Upper lobe of left lung (tissue), 6 donors: ENCODE measurements around the gene TMEM259. TPM values are rescaled to one million over a fixed set of nuclear protein-coding genes. Genes with fewer than 3 reads are reported as not detected.
A peak's percentile ranks its signal among the peaks of the same experiment; 100 is the strongest.

Experiments
- ATAC-seq, 2 donors: fragments of 200-7000 bp; cut with Tn5 transposase; one replicate each; pipeline ENCODE4 v1.9.1; 2022; ENCODE audit warnings: mild to moderate bottlenecking in 2 of 2, moderate library complexity in 2 of 2; ENCODE audit not compliant: low FRiP score in 2 of 2
- DNase-seq, 2 donors: peaks; one replicate each; pipeline ENCODE4 v3.0.0-alpha.2; 2019 to 2020
- H3K27ac ChIP-seq, 4 donors: fragments of 200-600 bp; sonication (generic); one replicate each; pipeline ENCODE4 v1.5.1; 2016 to 2019
- H3K27me3 ChIP-seq, 4 donors: fragments of 200-600 bp; sonication (generic); one replicate each; pipeline ENCODE4 v1.5.1; 2017 to 2019
- H3K36me3 ChIP-seq, 4 donors: fragments of 200-600 bp; sonication (generic); one replicate each; pipeline ENCODE4 v1.5.1; 2016 to 2019
- H3K4me1 ChIP-seq, 4 donors: fragments of 200-600 bp; sonication (generic); one replicate each; pipeline ENCODE4 v1.5.1; 2018 to 2019
- H3K4me3 ChIP-seq, 4 donors: fragments of 200-600 bp; sonication (generic); one replicate each; pipeline ENCODE4 v1.5.1; 2017 to 2019; ENCODE audit warnings: mild to moderate bottlenecking in 2 of 4, moderate library complexity in 1 of 4
- H3K9me3 ChIP-seq, 4 donors: fragments of 200-600 bp; sonication (generic); one replicate each; pipeline ENCODE4 v1.5.1; 2018 to 2019
- CTCF ChIP-seq, 6 experiments: fragments of 450-650 bp in 4 of 6; fragments of 200-600 bp in 2 of 6; sonication (generic) in 2 of 6; IDR thresholded peaks; one replicate each; pipeline ENCODE4 v1.5.1; 2016 to 2019; ENCODE audit warnings: antibody characterized with exemption in 6 of 6
- EP300 ChIP-seq, 4 donors: sonication (generic); formaldehyde crosslinking; IDR thresholded peaks; one replicate each; pipeline ENCODE4 v1.5.1; 2017; ENCODE audit warnings: antibody characterized with exemption in 4 of 4, control low read depth in 2 of 4
- POLR2A ChIP-seq, 4 donors: fragments of 450-650 bp; IDR thresholded peaks; one replicate each; pipeline ENCODE4 v1.5.1; 2016 to 2017; ENCODE audit warnings: antibody characterized with exemption in 4 of 4, mild to moderate bottlenecking in 2 of 4
- POLR2AphosphoS5 ChIP-seq, 2 donors: sonication (generic); formaldehyde crosslinking; IDR thresholded peaks; one replicate each; pipeline ENCODE4 v1.5.1; 2017; ENCODE audit warnings: antibody characterized with exemption in 2 of 2
- WGBS, 2 donors: methylation state at CpG; one replicate each; pipeline ENCODE4 v1.1.5; 2017 to 2018; 5-methylcytosine and 5-hydroxymethylcytosine counted together
- total RNA-seq, 6 donors: library from RNA; depleted of rRNA in 4 of 6; stranded (reverse); fragments of >200 nt in 4 of 6; gene quantifications; one replicate each; pipeline versions ENCODE4 v1.1.0 to v1.2.1, GENCODE V29; 2016 to 2021
- donor health status: DM: no; HTN: no; CAD: no; lungs with moderate emphysema.
- donor health status: DM: no; HTN: yes; CAD: no; lungs with severe emphysema.

Gene TMEM259
- total RNA-seq, 6 donors from 2014 or later, result 143 to 643 (median 208) TPM

- TF ChIP-seq POLR2AphosphoS5 (IDR thresholded peaks at IDR 0.05) (no peak), CTCF (IDR thresholded peaks at IDR 0.05) (no peak), EP300 (IDR thresholded peaks at IDR 0.05) (no peak), POLR2A (IDR thresholded peaks at IDR 0.05) (no peak)
- ATAC-seq, result no peak
- no peak overlapping the region for H3K27ac ChIP-seq
- DNase-seq, result peak in 1 of 2 donors; percentile 78
- peaks cover 17 to 28% (median 22%) of the 10 kb centered on the region in 4 donors for H3K9me3 ChIP-seq
- H3K27me3 ChIP-seq, result no peaks in the 10 kb centered on the region
- WGBS, 2 donors, result 92 to 95% methylated on average over 4 to 6 of the region's 14 CpGs
- H3K4me1 ChIP-seq, result no peaks in the 10 kb centered on the region
- peaks cover 0 to 23% (median 3%) of the 10 kb centered on the region in 4 donors for H3K36me3 ChIP-seq
- H3K4me3 ChIP-seq, result no peak overlapping the region
These were observed 34.1 kb upstream of the TMEM259 start for GRCh38 chr19:1055028-1055425.

GRCh38 chr19:1054102-1055027 lies 33.4 kb upstream of the TMEM259 start:
- H3K4me3 ChIP-seq, result no peak overlapping the region
- WGBS, 2 donors, result 94% methylated on average over 20 to 28 of the region's 28 CpGs
- no peaks in the 10 kb centered on the region for H3K4me1 ChIP-seq
- H3K36me3 ChIP-seq, result peaks cover 0 to 23% (median 3%) of the 10 kb centered on the region in 4 donors
- peaks cover 17 to 28% (median 22%) of the 10 kb centered on the region in 4 donors for H3K9me3 ChIP-seq
- no peaks in the 10 kb centered on the region for H3K27me3 ChIP-seq
- H3K27ac ChIP-seq, result no peak overlapping the region
- peak in 1 of 2 donors; percentile 81 for DNase-seq
- no peak for ATAC-seq
- no peak for TF ChIP-seq POLR2AphosphoS5 (IDR thresholded peaks at IDR 0.05)
- no peak for TF ChIP-seq CTCF (IDR thresholded peaks at IDR 0.05)
- no peak for TF ChIP-seq POLR2A (IDR thresholded peaks at IDR 0.05)
- TF ChIP-seq EP300 (IDR thresholded peaks at IDR 0.05), result no peak

- H3K36me3 ChIP-seq, result peaks cover 0 to 18% (median 3%) of the 10 kb centered on the region in 4 donors
- no peaks in the 10 kb centered on the region for H3K4me1 ChIP-seq
- 91% methylated on average over 20 to 29 of the region's 31 CpGs for WGBS, 2 donors
- H3K9me3 ChIP-seq, result peaks cover 14 to 24% (median 19%) of the 10 kb centered on the region in 4 donors
- H3K27ac ChIP-seq, result no peak overlapping the region
- DNase-seq, result peak in 1 of 2 donors; percentile 83
- no peaks in the 10 kb centered on the region for H3K27me3 ChIP-seq
- H3K4me3 ChIP-seq, result no peak overlapping the region
- TF ChIP-seq EP300 (IDR thresholded peaks at IDR 0.05) (no peak), CTCF (IDR thresholded peaks at IDR 0.05) (no peak), POLR2AphosphoS5 (IDR thresholded peaks at IDR 0.05) (no peak), POLR2A (IDR thresholded peaks at IDR 0.05) (no peak)
- ATAC-seq, result no peak
These were observed 32.5 kb upstream of the TMEM259 start for GRCh38 chr19:1053176-1054101.

- WGBS, 2 donors, result 74 to 83% methylated on average over 2 of the region's 5 CpGs
- Histone ChIP-seq H3K4me1 (no peaks in the 10 kb centered on the region), H3K36me3 (peaks cover 0 to 19% (median 3%) of the 10 kb centered on the region in 4 donors), H3K27me3 (no peaks in the 10 kb centered on the region), H3K4me3 (no peak overlapping the region), H3K9me3 (peaks cover 6 to 14% (median 10%) of the 10 kb centered on the region in 4 donors), H3K27ac (no peak overlapping the region)
- no peak for DNase-seq
- TF ChIP-seq CTCF (IDR thresholded peaks at IDR 0.05), result no peak
- TF ChIP-seq EP300 (IDR thresholded peaks at IDR 0.05), result no peak
- no peak for TF ChIP-seq POLR2A (IDR thresholded peaks at IDR 0.05)
- no peak for TF ChIP-seq POLR2AphosphoS5 (IDR thresholded peaks at IDR 0.05)
- no peak for ATAC-seq
These were observed 31.5 kb upstream of the TMEM259 start for GRCh38 chr19:1052349-1052975.
